Measurements from ENCODE around the gene SDR42E1. TPM values are rescaled to one million over a fixed set of nuclear protein-coding genes. Genes with fewer than 3 reads are reported as not detected.

Gene SDR42E1
- total RNA-seq, 1 experiment from 2014 or later = 0.33 TPM

DNA sequence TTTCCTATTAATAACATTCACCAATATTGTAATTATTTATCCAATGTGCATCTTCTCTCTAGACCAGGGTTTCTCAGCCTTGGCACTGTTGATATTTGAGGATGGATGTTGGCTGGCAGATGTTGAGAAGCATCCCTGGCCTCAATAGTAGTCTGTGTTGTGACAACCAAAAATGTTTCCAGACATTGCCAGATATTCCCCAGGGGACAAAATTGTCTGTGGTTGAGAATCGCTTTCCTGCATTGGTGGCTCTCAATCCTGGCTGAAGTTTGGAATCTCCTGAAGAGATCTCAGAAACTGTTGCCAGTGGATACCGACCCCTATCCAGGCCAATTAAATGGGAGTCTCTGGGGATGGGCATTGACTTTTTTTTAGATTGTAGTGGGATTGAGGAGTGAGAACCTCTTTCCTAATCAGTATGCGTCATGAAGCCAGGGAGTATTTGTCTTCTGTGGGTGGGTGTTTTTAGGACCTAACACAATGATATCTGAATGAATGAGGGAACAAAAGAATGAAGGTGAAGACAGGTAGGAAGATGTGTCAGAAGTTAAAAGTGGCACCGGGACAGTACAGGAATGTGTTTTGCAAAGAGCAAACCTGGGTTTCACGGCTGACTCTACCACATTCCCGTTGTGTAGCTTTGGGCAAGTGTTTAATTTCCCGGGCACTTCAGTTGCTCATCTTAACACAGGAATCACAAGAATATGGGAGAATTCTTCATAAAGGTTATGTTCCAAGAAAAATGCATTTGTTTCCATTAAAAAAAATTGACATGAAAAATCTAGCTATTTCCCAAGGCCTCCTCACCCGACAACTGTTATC is 48.1 kb upstream of the SDR42E1 start:
- DNase-seq (ENCODE audit: low read depth, low spot score) = no peak
- H3K27ac ChIP-seq (ENCODE audit: low read length) = no peak overlapping the region
- CTCF ChIA-PET = no interaction called here
- in situ Hi-C loops (cut with HindIII; ENCODE audit: low pct_unique_long_range_greater_than_20kb, low sequenced_read_pairs) = no loop called here
- BruUV-seq (replicated peaks) = no TSS peak
- H3K36me3 ChIP-seq (ENCODE audit: control insufficient read depth, insufficient read depth, low read length) = no peaks in the 10 kb centered on the region
- H3K4me3 ChIP-seq (ENCODE audit: low read depth in 2 of 2, low read length in 2 of 2) = no peak overlapping the region
- no peaks in the 10 kb centered on the region; the same call in 1 of the 2 replicates for H3K27me3 ChIP-seq (ENCODE audit: control insufficient read depth, insufficient read depth, low read length)
- no peaks in the 10 kb centered on the region for H3K9me3 ChIP-seq (ENCODE audit: control insufficient read depth, insufficient read depth, low read depth, low read length)
- H3K4me1 ChIP-seq (ENCODE audit: control insufficient read depth, insufficient read depth, low read length) = no peaks in the 10 kb centered on the region
- POLR2A ChIA-PET = no interaction called here
- TF ChIP-seq TCF7L2 (IDR thresholded peaks at IDR 0.05; ENCODE audit: low read depth, low read length) (no peak), SIN3A (IDR thresholded peaks at IDR 0.05; ENCODE audit: borderline replicate concordance, insufficient read depth, low read depth, low read length) (no peak), REST (IDR thresholded peaks at IDR 0.05; ENCODE audit: insufficient read depth in 1 of 2, low read depth in 2 of 2, low read length in 1 of 2) (no peak), POLR2AphosphoS5 (IDR thresholded peaks at IDR 0.05; ENCODE audit: low read depth, low read length) (no peak), CTCF (IDR thresholded peaks at IDR 0.05) (no peak)
- intact Hi-C loops (cut with micrococcal nuclease; ENCODE audit: unreplicated experiment) = no loop called here
- no peak for ATAC-seq

- H3K4me3 ChIP-seq (ENCODE audit: low read depth in 2 of 2, low read length in 2 of 2) = no peak overlapping the region
- in situ Hi-C loops (cut with HindIII; ENCODE audit: low pct_unique_long_range_greater_than_20kb, low sequenced_read_pairs) (no loop called here), intact Hi-C loops (cut with micrococcal nuclease; ENCODE audit: unreplicated experiment) (no loop called here)
- H3K27ac ChIP-seq (ENCODE audit: low read length) = no peak overlapping the region
- ChIA-PET CTCF (no interaction called here), POLR2A (no interaction called here)
- H3K36me3 ChIP-seq (ENCODE audit: control insufficient read depth, insufficient read depth, low read length) = no peaks in the 10 kb centered on the region
- H3K27me3 ChIP-seq (ENCODE audit: control insufficient read depth, insufficient read depth, low read length) = no peaks in the 10 kb centered on the region; the same call in none of the 2 replicates
- no TSS peak for BruUV-seq (replicated peaks)
- H3K4me1 ChIP-seq (ENCODE audit: control insufficient read depth, insufficient read depth, low read length) = no peaks in the 10 kb centered on the region
- ATAC-seq = no peak
- no peak for DNase-seq (ENCODE audit: low read depth, low spot score)
- TF ChIP-seq SIN3A (IDR thresholded peaks at IDR 0.05; ENCODE audit: borderline replicate concordance, insufficient read depth, low read depth, low read length) = no peak
- TF ChIP-seq TCF7L2 (IDR thresholded peaks at IDR 0.05; ENCODE audit: low read depth, low read length) = no peak
- TF ChIP-seq POLR2AphosphoS5 (IDR thresholded peaks at IDR 0.05; ENCODE audit: low read depth, low read length) = no peak
- TF ChIP-seq CTCF (IDR thresholded peaks at IDR 0.05) = no peak
- TF ChIP-seq REST (IDR thresholded peaks at IDR 0.05; ENCODE audit: insufficient read depth in 1 of 2, low read depth in 2 of 2, low read length in 1 of 2) = no peak
- no peaks in the 10 kb centered on the region for H3K9me3 ChIP-seq (ENCODE audit: control insufficient read depth, insufficient read depth, low read depth, low read length)
Measured at GRCh38 chr16:82056550-82056896, 45.3 kb upstream of the SDR42E1 start.

Measured in Panc1 (cell line).